ENCODE data around the gene LMBR1L. TPM values are rescaled to one million over a fixed set of nuclear protein-coding genes. Genes with fewer than 3 reads are reported as not detected.
A peak's percentile ranks its signal among the peaks of the same experiment; 100 is the strongest.

LMBR1L gene
- total and polyA plus RNA-seq, 8 donors = 12.9 to 76.5 (median 22.7) TPM

- peaks cover 0 to 7% (median 0%) of the 10 kb centered on the region in 3 donors for H3K4me1 ChIP-seq
- 43 to 78% methylated on average over 3 of the region's 3 CpGs for WGBS, 2 donors
- no peak overlapping the region for H3K27ac ChIP-seq
- intact Hi-C loops (cut with DNase I) = no loop called here
- ATAC-seq = peak in 2 of 4 donors; percentile 13 to 41
- H3K27me3 ChIP-seq = peaks cover 0 to 3% (median 0%) of the 10 kb centered on the region in 4 donors
- no peak for TF ChIP-seq CTCF (IDR thresholded peaks at IDR 0.05)
- H3K36me3 ChIP-seq = peaks cover 0 to 23% (median 22%) of the 10 kb centered on the region in 3 donors
- no peak for FAIRE-seq
- no peak overlapping the region for H3K4me3 ChIP-seq
- no peak for DNase-seq
- H3K9me3 ChIP-seq = no peaks in the 10 kb centered on the region
These were observed 13.3 kb downstream of the LMBR1L start for GRCh38 chr12:49097381-49097780.

GRCh38 chr12:49094975-49095365, 15.7 kb downstream of the LMBR1L start:
- TF ChIP-seq CTCF (IDR thresholded peaks at IDR 0.05) = no peak
- Histone ChIP-seq H3K4me3 (no peak overlapping the region), H3K27me3 (peaks cover 0 to 14% (median 2%) of the 10 kb centered on the region in 4 donors), H3K9me3 (no peaks in the 10 kb centered on the region), H3K4me1 (peaks cover 0 to 17% (median 2%) of the 10 kb centered on the region in 3 donors), H3K36me3 (peaks cover 0 to 5% (median under 1%) of the 10 kb centered on the region in 3 donors), H3K27ac (no peak overlapping the region)
- 64 to 79% methylated on average over 2 of the region's 2 CpGs for WGBS, 2 donors
- DNase-seq (no peak), FAIRE-seq (no peak), ATAC-seq (no peak)
- intact Hi-C loops (cut with DNase I) = no loop called here

- peak within 1 kb of the TSS in 1 of 4 donors; percentile 23 for H3K4me3 ChIP-seq
- peaks cover 0 to 22% (median 6%) of the 10 kb centered on the region in 3 donors for H3K4me1 ChIP-seq
- H3K9me3 ChIP-seq = no peaks in the 10 kb centered on the region
- no peak for TF ChIP-seq CTCF (IDR thresholded peaks at IDR 0.05)
- peaks cover 0 to 20% (median 2%) of the 10 kb centered on the region in 4 donors for H3K27me3 ChIP-seq
- H3K27ac ChIP-seq = no peak within 1 kb of the TSS
- intact Hi-C loops (cut with DNase I) = no loop called here
- 1 to 2% methylated on average over 38 to 49 of the region's 49 CpGs for WGBS, 2 donors
- ATAC-seq = peak in 3 of 4 donors; percentile 18 to 44 (median 35)
- no peaks in the 10 kb centered on the region for H3K36me3 ChIP-seq
- no peak for FAIRE-seq
- peak in 3 of 6 donors; percentile 53 to 80 (median 62) for DNase-seq
These were observed 16.3 kb downstream of the LMBR1L start, which contains the start of gene DHH for GRCh38 chr12:49094160-49094974. TSS of gene DHH (minus strand) at chr12:49094801. CDS start at chr12:49094512, 289 bp downstream.

- ATAC-seq = no peak
- FAIRE-seq = no peak
- no peak for DNase-seq
- Histone ChIP-seq H3K9me3 (no peaks in the 10 kb centered on the region), H3K27me3 (peaks cover 0 to 26% (median 4%) of the 10 kb centered on the region in 4 donors), H3K4me1 (peaks cover 0 to 22% (median 6%) of the 10 kb centered on the region in 3 donors), H3K4me3 (no peak overlapping the region), H3K27ac (no peak overlapping the region), H3K36me3 (no peaks in the 10 kb centered on the region)
- intact Hi-C loops (cut with DNase I) = no loop called here
- WGBS, 2 donors = 11% methylated on average over 9 of the region's 9 CpGs
- no peak for TF ChIP-seq CTCF (IDR thresholded peaks at IDR 0.05)
These were observed 16.9 kb downstream of the LMBR1L start for GRCh38 chr12:49093792-49094159.
